Heart right ventricle (tissue), 16 donors: Measurements from ENCODE around the gene ARHGEF7. TPM values are rescaled to one million over a fixed set of nuclear protein-coding genes. Genes with fewer than 3 reads are reported as not detected.
A peak's percentile ranks its signal among the peaks of the same experiment; 100 is the strongest.

Experiments
- ATAC-seq, 8 donors: fragments of 200-7000 bp; cut with Tn5 transposase; one replicate each; pipeline ENCODE4 v1.9.1; 2020; ENCODE audit warnings: mild to moderate bottlenecking in 8 of 8, moderate library complexity in 8 of 8, moderate number of reproducible peaks in 1 of 8
- DNase-seq, 2 donors: peaks; one replicate each; pipeline ENCODE4 v3.0.0-alpha.2; 2020
- H3K27ac ChIP-seq, 10 donors: fragments of 200-600 bp; sonication (generic) in 2 of 10; one replicate each; pipeline versions ENCODE4 v1.5.0 to v1.8.0; 2020 to 2022; ENCODE audit warnings: mild to moderate bottlenecking in 3 of 10
- H3K27me3 ChIP-seq, 7 donors: fragments of 200-600 bp; one replicate each; pipeline ENCODE4 v1.8.0; 2021 to 2022; ENCODE audit warnings: mild to moderate bottlenecking in 2 of 7
- H3K36me3 ChIP-seq, 9 donors: fragments of 200-600 bp; sonication (generic) in 1 of 9; one replicate each; pipeline versions ENCODE4 v1.5.0 to v1.8.0; 2020 to 2022; ENCODE audit warnings: mild to moderate bottlenecking in 2 of 9
- H3K4me1 ChIP-seq, 9 donors: fragments of 200-600 bp; sonication (generic) in 1 of 9; one replicate each; pipeline versions ENCODE4 v1.5.0 to v1.8.0; 2020 to 2022; ENCODE audit warnings: mild to moderate bottlenecking in 4 of 9
- H3K4me3 ChIP-seq, 10 donors: fragments of 200-600 bp; sonication (generic) in 2 of 10; one replicate each; pipeline versions ENCODE4 v1.5.0 to v1.8.0; 2020 to 2022; ENCODE audit warnings: mild to moderate bottlenecking in 7 of 10, moderate library complexity in 2 of 10
- H3K9me3 ChIP-seq, 11 donors: fragments of 200-600 bp in 10 of 11; sonication (generic) in 2 of 11; one replicate each; pipeline versions ENCODE4 v1.5.0 to v1.8.0; 2013 to 2022; ENCODE audit warnings: mild to moderate bottlenecking in 2 of 11, control low read depth in 1 of 11, moderate library complexity in 1 of 11
- WGBS, 2 donors: extraction: QIAGEN DNeasy Blood & Tissue Kit; methylation state at CpG; one replicate each; pipeline ENCODE4 v1.1.7; 2013; ENCODE audit warnings: inconsistent platforms in 1 of 2; 5-methylcytosine and 5-hydroxymethylcytosine counted together
- intact Hi-C, 10 donors: fragments of 100-400 bp; cut with DNase I; formaldehyde crosslinking; loops; one replicate each; pipeline versions ENCODE4 v1.11.1 to v1.14.2; 2022
- polyA plus RNA-seq, 2 donors: library from polyadenylated mRNA; stranded (reverse); fragments of 200-250 nt; gene quantifications; one replicate each; pipeline ENCODE4 v1.2.3, GENCODE V29; 2013
- total RNA-seq, 10 donors: library from RNA; stranded (reverse); fragmentation: NEBNext Ultra II Directional in 3 of 10; extraction: Animal tissue kit (Norgen Biotek cat#: 25700) in 3 of 10; gene quantifications; one replicate each; pipeline versions ENCODE4 v1.2.1 to v1.2.4, GENCODE V29; 2021 to 2023
- TF ChIP-seq, protein P1 (sequence below), 9 donors: fragments of 200-600 bp; sonication (generic) in 2 of 9; IDR thresholded peaks; one replicate each; pipeline versions ENCODE4 v1.5.0 to v1.8.0; 2021 to 2022; ENCODE audit warnings: antibody characterized with exemption in 9 of 9, mild to moderate bottlenecking in 5 of 9, moderate library complexity in 1 of 9
- donor health status: Arrhythmogenic right ventricular cardiomyopathy.
- donor health status: ischemic (EF 13 %, LVEDD 7.1; RV severe dilation, severe dysfunction).
- donor health status: healthy with polysubstance abuse.
- donor health status: DM: no; HTN: yes; CAD: no.
- donor health status: DM: no; HTN: no; CAD: no.
- donor health status: ischemic (EF 25% LVEDD 6.9; RV normal size, moderate dysfunction).
- donor health status: ischemic (EF 25% LVEDD 5.7; RV mildly dilated, moderate dysfunction).
- donor health status: healthy.
- donor health status: DM: yes; HTN: yes; CAD: no.
- donor health status: Ischemic cardiomyopathy.
- donor health status: ischemic (EF 35%, LVEDD 5.7; RV mildly dilated, moderate dysfunction).
- donor health status: nonischemic (EF 11% LVEDD 7.7; RV severe dilation, severe dysfunction).
- donor health status: DM: yes; HTN: yes; CAD: no.
- donor health status: PGD.
- donor health status: ischemic (EF 29% LVEDD 5.4; RV normal size, mild dysfunction).
- donor health status: nonischemic (EF 23%, LVEDD 6.1; RV moderate dilation, normal function).

The ARHGEF7 gene
- total and polyA plus RNA-seq, 12 donors: 18.4 to 56.6 (median 43.1) TPM

DNA sequence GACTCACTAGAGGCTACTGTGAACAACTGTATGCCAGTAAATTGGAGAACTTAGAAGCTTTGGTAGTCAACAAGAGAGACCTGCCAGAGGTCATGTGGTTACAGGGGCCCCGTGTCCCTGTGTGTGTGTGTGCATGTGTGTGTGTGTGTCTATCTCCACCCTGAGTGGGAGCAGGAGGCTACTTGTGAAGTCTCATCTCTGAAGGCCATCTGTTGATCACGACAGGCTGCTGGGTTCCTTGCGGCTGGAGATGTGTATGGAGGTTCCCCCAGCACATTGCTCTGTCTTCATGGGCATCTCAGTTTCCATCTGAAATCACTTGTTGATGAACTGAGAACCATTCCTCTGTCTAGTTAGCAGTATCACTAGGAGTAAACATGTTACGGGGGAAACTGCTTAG, 147.2 kb downstream of the ARHGEF7 start:
- no peak overlapping the region for H3K27ac ChIP-seq
- peaks cover 0 to 23% (median 13%) of the 10 kb centered on the region in 9 donors for H3K4me1 ChIP-seq
- no peak for DNase-seq
- 85% methylated on average over 4 of the region's 4 CpGs for WGBS, 2 donors
- peak in 1 of 8 donors; percentile 10 for ATAC-seq
- no peak overlapping the region for H3K4me3 ChIP-seq
- peaks cover 0 to 73% (median 30%) of the 10 kb centered on the region in 9 donors for H3K36me3 ChIP-seq
- H3K9me3 ChIP-seq: peaks cover 0 to 16% (median 0%) of the 10 kb centered on the region in 11 donors
- TF ChIP-seq, protein P1, sequence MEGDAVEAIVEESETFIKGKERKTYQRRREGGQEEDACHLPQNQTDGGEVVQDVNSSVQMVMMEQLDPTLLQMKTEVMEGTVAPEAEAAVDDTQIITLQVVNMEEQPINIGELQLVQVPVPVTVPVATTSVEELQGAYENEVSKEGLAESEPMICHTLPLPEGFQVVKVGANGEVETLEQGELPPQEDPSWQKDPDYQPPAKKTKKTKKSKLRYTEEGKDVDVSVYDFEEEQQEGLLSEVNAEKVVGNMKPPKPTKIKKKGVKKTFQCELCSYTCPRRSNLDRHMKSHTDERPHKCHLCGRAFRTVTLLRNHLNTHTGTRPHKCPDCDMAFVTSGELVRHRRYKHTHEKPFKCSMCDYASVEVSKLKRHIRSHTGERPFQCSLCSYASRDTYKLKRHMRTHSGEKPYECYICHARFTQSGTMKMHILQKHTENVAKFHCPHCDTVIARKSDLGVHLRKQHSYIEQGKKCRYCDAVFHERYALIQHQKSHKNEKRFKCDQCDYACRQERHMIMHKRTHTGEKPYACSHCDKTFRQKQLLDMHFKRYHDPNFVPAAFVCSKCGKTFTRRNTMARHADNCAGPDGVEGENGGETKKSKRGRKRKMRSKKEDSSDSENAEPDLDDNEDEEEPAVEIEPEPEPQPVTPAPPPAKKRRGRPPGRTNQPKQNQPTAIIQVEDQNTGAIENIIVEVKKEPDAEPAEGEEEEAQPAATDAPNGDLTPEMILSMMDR (IDR thresholded peaks at IDR 0.05): no peak
- no peaks in the 10 kb centered on the region for H3K27me3 ChIP-seq
- intact Hi-C loops: no loop called here

DNA sequence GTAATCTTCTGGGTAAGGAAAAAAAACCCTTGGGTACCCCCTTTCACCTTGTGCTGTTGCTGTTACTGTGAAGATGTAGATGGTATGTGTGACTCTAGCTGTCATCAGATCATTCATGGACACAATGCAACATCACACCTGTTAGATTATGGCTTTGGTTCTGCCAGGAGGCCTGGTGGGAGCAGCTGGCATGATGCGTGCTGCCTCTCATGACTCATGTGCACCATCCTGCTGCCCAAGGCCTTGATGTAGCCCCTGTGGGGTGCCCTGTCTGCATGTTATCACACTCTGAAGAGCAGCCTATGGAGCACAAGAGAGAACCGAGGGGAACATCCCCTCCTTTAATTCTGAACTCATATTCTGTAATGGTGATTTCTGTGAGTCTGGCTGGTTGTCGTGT, 147.6 kb downstream of the ARHGEF7 start:
- H3K27ac ChIP-seq: no peak overlapping the region
- peaks cover 0 to 25% (median 14%) of the 10 kb centered on the region in 9 donors for H3K4me1 ChIP-seq
- H3K27me3 ChIP-seq: no peaks in the 10 kb centered on the region
- peaks cover 0 to 16% (median 0%) of the 10 kb centered on the region in 11 donors for H3K9me3 ChIP-seq
- 63 to 72% methylated on average over 3 of the region's 3 CpGs for WGBS, 2 donors
- TF ChIP-seq, protein P1 (IDR thresholded peaks at IDR 0.05): no peak
- peak in 2 of 8 donors; percentile 39 to 53 for ATAC-seq
- peaks cover 0 to 73% (median 26%) of the 10 kb centered on the region in 9 donors for H3K36me3 ChIP-seq
- intact Hi-C loops: no loop called here
- no peak overlapping the region for H3K4me3 ChIP-seq
- no peak for DNase-seq

DNA sequence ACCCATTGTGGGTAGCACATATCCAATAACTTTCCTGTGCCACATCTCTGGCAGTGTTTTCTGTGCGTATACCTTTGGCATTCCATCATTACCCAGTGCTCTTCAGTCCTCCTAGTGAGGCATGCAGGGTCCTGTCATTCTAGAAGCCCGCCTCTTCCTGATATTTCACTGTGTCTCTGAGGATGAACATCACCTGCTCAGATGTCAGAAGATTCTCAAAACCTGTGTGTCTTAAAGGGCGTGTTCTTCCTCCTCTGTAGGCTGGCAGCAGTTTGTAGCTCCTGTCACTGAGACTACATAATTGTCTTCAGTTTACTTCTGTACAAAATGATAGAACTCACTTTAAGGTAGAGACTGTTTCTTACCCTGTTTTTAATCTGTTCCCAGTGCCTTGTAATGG, 148.5 kb downstream of the ARHGEF7 start:
- ATAC-seq: no peak
- Histone ChIP-seq H3K27ac (no peak overlapping the region), H3K36me3 (peaks cover 0 to 73% (median 18%) of the 10 kb centered on the region in 9 donors), H3K4me1 (peaks cover 0 to 30% (median 14%) of the 10 kb centered on the region in 9 donors), H3K27me3 (no peaks in the 10 kb centered on the region), H3K4me3 (no peak overlapping the region), H3K9me3 (peaks cover 0 to 16% (median 0%) of the 10 kb centered on the region in 11 donors)
- TF ChIP-seq, protein P1 (IDR thresholded peaks at IDR 0.05): no peak
- 96 to 100% methylated on average over 3 of the region's 3 CpGs for WGBS, 2 donors
- DNase-seq: no peak
- intact Hi-C loops: no loop called here

DNA sequence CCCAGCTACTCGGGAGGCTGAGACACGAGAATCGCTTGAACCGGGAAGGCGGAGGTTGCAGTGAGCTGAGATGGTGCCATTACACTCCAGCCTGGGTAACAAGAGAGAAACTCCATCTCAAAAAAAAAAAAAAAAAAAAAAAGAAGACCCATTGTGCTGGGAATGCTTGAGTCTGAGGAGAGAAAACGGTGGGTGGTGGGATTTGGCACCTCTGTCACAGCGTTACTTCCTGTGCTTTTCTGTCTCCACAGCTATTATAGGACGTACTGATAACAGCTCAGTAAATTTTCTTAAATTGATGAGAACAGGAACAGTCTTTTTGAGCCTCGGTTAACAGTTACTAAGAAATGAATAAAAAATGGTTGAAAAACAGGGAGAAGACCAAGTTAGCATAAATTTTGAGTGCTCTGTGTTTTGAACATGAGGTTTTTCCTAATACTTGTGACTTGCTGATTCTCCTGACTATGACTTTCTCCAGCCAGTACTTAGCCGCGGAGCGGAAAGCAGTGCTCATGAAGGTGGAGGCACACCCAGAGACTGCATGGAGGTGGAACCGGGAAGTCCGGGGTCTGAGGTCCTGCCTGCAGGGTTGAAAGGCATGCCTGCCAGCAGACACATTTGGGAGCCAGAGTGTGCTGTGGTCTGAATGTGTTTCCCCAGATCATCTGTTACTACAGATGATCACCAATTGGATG, 150.0 kb downstream of the ARHGEF7 start:
- TF ChIP-seq, protein P1 (IDR thresholded peaks at IDR 0.05): no peak
- WGBS, 2 donors: 85% methylated on average over 14 of the region's 14 CpGs
- intact Hi-C loops: no loop called here
- no peak for ATAC-seq
- H3K36me3 ChIP-seq: peaks cover 0 to 79% (median 8%) of the 10 kb centered on the region in 9 donors
- DNase-seq: no peak
- H3K27me3 ChIP-seq: no peaks in the 10 kb centered on the region
- H3K27ac ChIP-seq: no peak overlapping the region
- peaks cover 0 to 2% (median 0%) of the 10 kb centered on the region in 11 donors for H3K9me3 ChIP-seq
- peaks cover 0 to 44% (median 14%) of the 10 kb centered on the region in 9 donors for H3K4me1 ChIP-seq
- no peak overlapping the region for H3K4me3 ChIP-seq
